Ishikawa (cell line): ENCODE data around the gene COPE.
A peak's percentile ranks its signal among the peaks of the same experiment; 100 is the strongest.

ENCODE experiments used
- CREB1 ChIP-seq: IDR thresholded peaks from 2 replicates; pipeline ENCODE4 v1.6.1; 2012; ENCODE audit warnings: low read depth
- EP300 ChIP-seq: IDR thresholded peaks from 2 replicates; pipeline ENCODE4 v1.6.1; 2012; ENCODE audit warnings: borderline replicate concordance
- FOXM1 ChIP-seq: IDR thresholded peaks from 2 replicates; pipeline ENCODE4 v1.6.1; 2012; ENCODE audit warnings: low read depth, borderline replicate concordance
- NFIC ChIP-seq: IDR thresholded peaks from 2 replicates; pipeline ENCODE4 v1.6.1; 2012
- RAD21 ChIP-seq: IDR thresholded peaks from 2 replicates; pipeline ENCODE4 v1.6.1; 2012; ENCODE audit warnings: low read depth
- TCF12 ChIP-seq: IDR thresholded peaks from 2 replicates; pipeline ENCODE4 v1.6.1; 2012; ENCODE audit warnings: low read depth
- TEAD4 ChIP-seq: IDR thresholded peaks from 2 replicates; pipeline ENCODE4 v1.6.1; 2012
- YY1 ChIP-seq: IDR thresholded peaks from 2 replicates; pipeline ENCODE4 v1.6.1; 2012; ENCODE audit warnings: low read depth
- ZBTB7A ChIP-seq: IDR thresholded peaks from 2 replicates; pipeline ENCODE4 v1.6.1; 2012; ENCODE audit warnings: low read depth
- TF ChIP-seq, protein P1 (sequence below): IDR thresholded peaks from 2 replicates; pipeline ENCODE4 v1.6.1; 2012
- TF ChIP-seq, protein P2 (sequence below): IDR thresholded peaks from 2 replicates; pipeline ENCODE4 v1.6.1; 2012; ENCODE audit warnings: low read depth, mild to moderate bottlenecking
- TF ChIP-seq, protein P3 (sequence below): IDR thresholded peaks from 2 replicates; pipeline ENCODE4 v1.6.1; 2012

DNA sequence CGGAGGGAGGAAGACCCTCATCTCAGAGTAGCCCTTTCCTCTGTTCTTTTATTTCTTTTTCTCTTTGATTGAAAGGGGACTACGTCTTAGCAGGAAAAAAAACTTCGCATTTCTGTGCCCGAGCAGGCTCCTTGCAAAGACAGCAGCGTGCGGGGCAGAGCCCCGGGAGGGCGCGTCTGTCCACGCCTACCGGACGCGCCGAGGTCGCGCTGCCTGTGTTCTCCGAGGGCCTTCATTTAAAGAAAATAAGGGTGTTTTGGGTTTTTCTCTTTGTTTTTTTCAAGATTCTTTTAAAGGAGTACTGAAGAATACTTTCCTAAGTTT, 52.4 kb downstream of the COPE start:
- TF ChIP-seq, protein P1, sequence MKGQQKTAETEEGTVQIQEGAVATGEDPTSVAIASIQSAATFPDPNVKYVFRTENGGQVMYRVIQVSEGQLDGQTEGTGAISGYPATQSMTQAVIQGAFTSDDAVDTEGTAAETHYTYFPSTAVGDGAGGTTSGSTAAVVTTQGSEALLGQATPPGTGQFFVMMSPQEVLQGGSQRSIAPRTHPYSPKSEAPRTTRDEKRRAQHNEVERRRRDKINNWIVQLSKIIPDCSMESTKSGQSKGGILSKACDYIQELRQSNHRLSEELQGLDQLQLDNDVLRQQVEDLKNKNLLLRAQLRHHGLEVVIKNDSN = no peak
- TF ChIP-seq, protein P2, sequence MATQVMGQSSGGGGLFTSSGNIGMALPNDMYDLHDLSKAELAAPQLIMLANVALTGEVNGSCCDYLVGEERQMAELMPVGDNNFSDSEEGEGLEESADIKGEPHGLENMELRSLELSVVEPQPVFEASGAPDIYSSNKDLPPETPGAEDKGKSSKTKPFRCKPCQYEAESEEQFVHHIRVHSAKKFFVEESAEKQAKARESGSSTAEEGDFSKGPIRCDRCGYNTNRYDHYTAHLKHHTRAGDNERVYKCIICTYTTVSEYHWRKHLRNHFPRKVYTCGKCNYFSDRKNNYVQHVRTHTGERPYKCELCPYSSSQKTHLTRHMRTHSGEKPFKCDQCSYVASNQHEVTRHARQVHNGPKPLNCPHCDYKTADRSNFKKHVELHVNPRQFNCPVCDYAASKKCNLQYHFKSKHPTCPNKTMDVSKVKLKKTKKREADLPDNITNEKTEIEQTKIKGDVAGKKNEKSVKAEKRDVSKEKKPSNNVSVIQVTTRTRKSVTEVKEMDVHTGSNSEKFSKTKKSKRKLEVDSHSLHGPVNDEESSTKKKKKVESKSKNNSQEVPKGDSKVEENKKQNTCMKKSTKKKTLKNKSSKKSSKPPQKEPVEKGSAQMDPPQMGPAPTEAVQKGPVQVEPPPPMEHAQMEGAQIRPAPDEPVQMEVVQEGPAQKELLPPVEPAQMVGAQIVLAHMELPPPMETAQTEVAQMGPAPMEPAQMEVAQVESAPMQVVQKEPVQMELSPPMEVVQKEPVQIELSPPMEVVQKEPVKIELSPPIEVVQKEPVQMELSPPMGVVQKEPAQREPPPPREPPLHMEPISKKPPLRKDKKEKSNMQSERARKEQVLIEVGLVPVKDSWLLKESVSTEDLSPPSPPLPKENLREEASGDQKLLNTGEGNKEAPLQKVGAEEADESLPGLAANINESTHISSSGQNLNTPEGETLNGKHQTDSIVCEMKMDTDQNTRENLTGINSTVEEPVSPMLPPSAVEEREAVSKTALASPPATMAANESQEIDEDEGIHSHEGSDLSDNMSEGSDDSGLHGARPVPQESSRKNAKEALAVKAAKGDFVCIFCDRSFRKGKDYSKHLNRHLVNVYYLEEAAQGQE = no peak
- TF ChIP-seq EP300 = no peak
- TF ChIP-seq CREB1 = no peak
- TF ChIP-seq, protein P3, sequence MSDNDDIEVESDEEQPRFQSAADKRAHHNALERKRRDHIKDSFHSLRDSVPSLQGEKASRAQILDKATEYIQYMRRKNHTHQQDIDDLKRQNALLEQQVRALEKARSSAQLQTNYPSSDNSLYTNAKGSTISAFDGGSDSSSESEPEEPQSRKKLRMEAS = no peak
- no peak for TF ChIP-seq RAD21
- no peak for TF ChIP-seq YY1
- TF ChIP-seq TCF12 = no peak
- TF ChIP-seq FOXM1 = no peak
- TF ChIP-seq ZBTB7A = 0 out of 2 replicates have a peak, but pooled peaks have one; percentile 6
- no peak for TF ChIP-seq NFIC
- TF ChIP-seq TEAD4 = no peak
